ENCODE data around the gene AGTR2.
"Not testable (repeated sequence)": the region's sequence is repeated elsewhere in the genome, so short reads cannot be mapped to it uniquely, and the experiment has no call there.

Gene AGTR2, protein sequence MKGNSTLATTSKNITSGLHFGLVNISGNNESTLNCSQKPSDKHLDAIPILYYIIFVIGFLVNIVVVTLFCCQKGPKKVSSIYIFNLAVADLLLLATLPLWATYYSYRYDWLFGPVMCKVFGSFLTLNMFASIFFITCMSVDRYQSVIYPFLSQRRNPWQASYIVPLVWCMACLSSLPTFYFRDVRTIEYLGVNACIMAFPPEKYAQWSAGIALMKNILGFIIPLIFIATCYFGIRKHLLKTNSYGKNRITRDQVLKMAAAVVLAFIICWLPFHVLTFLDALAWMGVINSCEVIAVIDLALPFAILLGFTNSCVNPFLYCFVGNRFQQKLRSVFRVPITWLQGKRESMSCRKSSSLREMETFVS

GRCh38 chrX:116170511-116170910 is at the start of gene AGTR2:
TSS of gene AGTR2 (plus strand) at chrX:116170744. CDS start at chrX:116172281, 1,537 bp downstream.
- no peak for DNase-seq

DNA sequence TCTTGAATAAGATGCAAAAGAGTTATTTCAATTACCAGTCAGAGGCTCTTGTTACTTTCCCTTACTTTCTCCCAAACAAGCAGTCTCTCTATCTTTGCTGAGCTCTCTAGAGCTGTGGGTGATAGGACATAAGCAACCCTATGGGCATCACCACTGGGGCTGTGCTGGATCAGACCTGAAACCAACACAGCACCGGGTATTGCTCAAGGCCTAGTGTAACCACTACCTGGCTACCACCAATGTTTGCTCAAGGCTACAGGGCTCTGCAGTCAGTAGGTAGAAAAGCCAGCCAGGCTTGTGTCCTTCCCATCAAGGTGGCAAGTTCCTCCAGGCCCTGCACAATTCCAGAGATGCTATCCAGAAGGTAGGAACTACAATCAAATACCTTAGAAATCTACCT is 35.3 kb upstream of the AGTR2 start:
- DNase-seq, result no peak

- DNase-seq, result not testable (repeated sequence)
Measured at GRCh38 chrX:116141270-116141669, 29.3 kb upstream of the AGTR2 start.

DNA sequence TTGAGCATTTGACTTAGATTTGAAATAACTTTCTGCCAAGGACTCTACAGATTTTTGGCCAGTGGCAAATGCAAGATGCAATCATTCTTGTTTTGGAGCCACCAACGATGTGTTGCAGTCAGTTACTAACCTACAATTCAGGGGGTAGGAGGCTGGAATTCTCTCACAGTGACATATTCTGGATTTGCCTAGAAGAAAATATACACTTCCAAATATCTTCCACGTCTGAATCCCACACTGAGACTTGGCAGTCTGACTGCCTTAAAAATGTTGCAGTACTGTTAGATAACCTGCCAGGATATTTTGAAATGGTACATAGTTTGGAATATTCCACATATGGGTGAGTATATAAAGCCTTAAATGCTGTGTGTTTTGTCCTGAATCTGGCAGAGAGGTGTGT is 27.6 kb upstream of the AGTR2 start:
- DNase-seq, result no peak

GRCh38 chrX:116172976-116173375 is 2.4 kb downstream of the AGTR2 start:
- DNase-seq, result no peak

DNA sequence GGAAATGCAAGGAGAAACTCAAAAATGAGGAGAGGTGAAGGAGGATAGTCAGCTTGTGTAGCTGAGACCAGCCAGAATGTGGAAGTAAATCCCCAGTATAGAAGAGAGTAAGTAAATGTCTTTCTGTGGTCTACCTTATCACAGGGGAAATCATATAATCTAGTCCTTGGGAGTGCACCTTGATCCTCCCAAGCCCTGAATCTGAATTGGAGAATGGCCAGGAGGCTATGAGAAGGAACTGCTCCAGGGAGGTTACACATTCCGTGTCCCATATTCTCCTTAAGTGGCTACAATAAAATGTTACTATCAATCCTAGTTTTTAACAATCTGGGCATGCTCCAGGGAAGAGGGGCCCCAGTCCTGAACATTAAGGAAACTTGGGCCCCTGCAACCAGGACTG is 10.8 kb downstream of the AGTR2 start:
- no peak for DNase-seq

- no peak for DNase-seq
Measured at GRCh38 chrX:116185163-116185562, 14.6 kb downstream of the AGTR2 start.

- DNase-seq, result no peak
Measured at GRCh38 chrX:116194649-116195048, 24.1 kb downstream of the AGTR2 start.

DNA sequence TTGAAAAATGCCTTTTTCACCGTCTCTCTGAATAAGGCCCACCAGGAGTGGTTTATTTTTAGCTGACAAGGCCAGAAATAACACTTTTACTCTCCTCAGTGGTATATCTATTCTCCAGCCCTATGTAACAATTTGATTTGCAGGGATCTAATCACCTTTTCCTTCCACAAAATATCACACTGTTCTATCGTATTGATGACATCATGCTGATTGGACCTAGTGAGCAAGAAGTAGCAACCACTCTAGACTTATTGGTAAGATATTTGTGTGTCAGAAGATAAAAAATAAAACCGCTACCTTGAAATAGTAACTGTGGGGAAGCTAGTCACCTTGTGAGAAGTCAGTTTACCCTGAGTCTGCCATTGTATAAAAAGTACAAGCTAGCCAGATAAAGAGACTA is 27.7 kb downstream of the AGTR2 start:
- DNase-seq, result no peak

DNA sequence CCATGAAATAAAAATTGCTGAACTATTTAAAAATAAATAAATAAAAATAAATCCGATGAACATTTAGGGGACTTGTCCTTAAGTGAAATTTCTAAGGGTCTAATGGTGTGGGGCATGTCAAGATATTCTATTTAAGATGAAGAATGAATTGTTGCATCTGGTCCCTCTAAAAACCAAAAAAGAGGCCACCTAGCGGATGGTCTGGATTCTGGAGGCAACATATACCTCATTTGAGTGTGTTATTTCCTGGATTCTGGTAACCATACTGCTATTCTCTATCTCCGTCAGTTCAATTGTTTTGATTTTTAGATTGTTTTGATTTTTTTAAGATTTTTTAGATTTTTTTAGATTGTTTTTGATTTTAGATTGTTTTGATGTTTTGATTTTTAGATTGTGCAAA is 28.3 kb downstream of the AGTR2 start:
- DNase-seq, result no peak

- DNase-seq, result no peak
Measured at GRCh38 chrX:116204932-116205331, 34.4 kb downstream of the AGTR2 start.

DNA sequence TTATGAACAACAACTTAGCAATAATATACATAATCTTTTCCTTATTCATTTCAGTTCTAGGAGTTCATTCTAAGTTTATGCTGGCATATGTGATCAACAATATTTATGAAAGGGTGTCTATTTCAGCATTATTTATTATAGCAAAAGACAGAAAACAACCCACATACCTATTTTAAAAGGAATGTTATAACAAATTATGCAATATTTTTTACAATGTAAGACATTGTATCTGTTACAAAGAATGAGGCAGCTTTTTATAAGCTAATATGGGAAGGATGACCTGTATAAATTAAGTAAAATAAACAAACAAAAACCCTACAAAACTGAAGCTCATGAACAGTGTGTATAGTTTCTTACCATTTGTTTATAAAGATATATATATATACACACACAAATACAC is 42.7 kb downstream of the AGTR2 start:
- DNase-seq, result no peak

- not testable (repeated sequence) for DNase-seq
Measured at GRCh38 chrX:116217080-116217479, 46.5 kb downstream of the AGTR2 start.

Measured in stimulated activated CD4-positive, alpha-beta T cell treated with anti-CD3 and anti-CD28 coated beads, Interleukin-4, amount 100 ng/mL, for 4 hours (primary cell).